ENCODE results near the gene PARS2. TPM values are rescaled to one million over a fixed set of nuclear protein-coding genes. Genes with fewer than 3 reads are reported as not detected.

The PARS2 gene
- total RNA-seq, 1 experiment from 2014 or later, result 9.6 TPM

DNA sequence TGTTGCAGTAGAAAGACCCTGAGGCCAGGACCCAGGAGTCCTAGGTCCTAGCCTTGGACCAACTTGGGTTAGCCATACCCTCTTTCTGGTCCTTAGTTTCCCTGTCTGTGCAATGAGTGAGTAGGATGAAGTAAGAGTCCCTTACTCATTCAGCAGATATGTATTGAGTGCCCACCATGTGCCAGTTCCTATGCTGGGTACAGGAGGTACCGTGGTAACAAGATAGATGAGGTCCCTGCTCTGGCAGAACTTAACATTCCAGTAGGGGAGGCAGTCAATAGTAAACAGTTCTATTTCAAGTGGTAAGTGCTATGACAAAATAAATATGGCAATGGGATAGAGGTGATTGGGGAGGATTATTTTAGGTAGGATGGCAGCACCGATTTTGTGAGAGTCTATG, 18.3 kb upstream of the PARS2 start:
- ChIA-PET POLR2A (no interaction called here), RAD21 (ENCODE audit: low non-redundant PET in 1 of 2, low total read pairs in 2 of 2, uncharacterized antibody in 2 of 2, unreplicated experiment in 2 of 2) (no interaction called here), CTCF (interaction anchor here (1.0 to 1.5 kb wide), 2 partner anchors 9 to 19 kb away, joined by 3 to 5 read pairs; partner anchors contain the start of gene TTC22)
- Histone ChIP-seq H4K20me1 (ENCODE audit: insufficient read depth) (no peaks in the 10 kb centered on the region), H3K9ac (ENCODE audit: low read length) (no peak overlapping the region), H3K9me2 (ENCODE audit: insufficient read depth) (no peaks in the 10 kb centered on the region), H3K4me2 (ENCODE audit: low read length) (no peak overlapping the region), H3K9me3 (ENCODE audit: control insufficient read depth in 1 of 2, insufficient read depth in 1 of 2, low read depth in 1 of 2, low read length in 2 of 2) (no peaks in the 10 kb centered on the region), H3K79me2 (ENCODE audit: insufficient read depth, low read length) (no peaks in the 10 kb centered on the region), H3K36me3 (ENCODE audit: control insufficient read depth in 1 of 2, insufficient read depth in 2 of 2, low read length in 2 of 2) (no peaks in the 10 kb centered on the region), H2AFZ (ENCODE audit: low read depth, low read length, poor library complexity, severe bottlenecking) (no peak overlapping the region), H3K27ac (ENCODE audit: low read depth, low read length) (no peak overlapping the region), H3K4me1 (ENCODE audit: control insufficient read depth in 1 of 2, insufficient read depth in 2 of 2, low read length in 2 of 2) (peaks cover 0 to 4% of the 10 kb centered on the region in 2 experiments; a peak in 1 of 4 replicates), H3K27me3 (ENCODE audit: insufficient read depth, low read length) (no peaks in the 10 kb centered on the region), H3K4me3 (replicated peaks in 1 of 2; ENCODE audit: low read depth in 1 of 2, low read length in 2 of 2) (no peak overlapping the region)
- ATAC-seq (no peak), DNase-seq (ENCODE audit: low read depth, low spot score) (no peak)
- intact Hi-C loops (cut with micrococcal nuclease), result no loop called here
- TF ChIP-seq CBX3 (IDR thresholded peaks at IDR 0.05; ENCODE audit: low read depth), result no peak
- TF ChIP-seq EGR1 (IDR thresholded peaks at IDR 0.05; ENCODE audit: low read depth), result no peak
- TF ChIP-seq, protein P1, sequence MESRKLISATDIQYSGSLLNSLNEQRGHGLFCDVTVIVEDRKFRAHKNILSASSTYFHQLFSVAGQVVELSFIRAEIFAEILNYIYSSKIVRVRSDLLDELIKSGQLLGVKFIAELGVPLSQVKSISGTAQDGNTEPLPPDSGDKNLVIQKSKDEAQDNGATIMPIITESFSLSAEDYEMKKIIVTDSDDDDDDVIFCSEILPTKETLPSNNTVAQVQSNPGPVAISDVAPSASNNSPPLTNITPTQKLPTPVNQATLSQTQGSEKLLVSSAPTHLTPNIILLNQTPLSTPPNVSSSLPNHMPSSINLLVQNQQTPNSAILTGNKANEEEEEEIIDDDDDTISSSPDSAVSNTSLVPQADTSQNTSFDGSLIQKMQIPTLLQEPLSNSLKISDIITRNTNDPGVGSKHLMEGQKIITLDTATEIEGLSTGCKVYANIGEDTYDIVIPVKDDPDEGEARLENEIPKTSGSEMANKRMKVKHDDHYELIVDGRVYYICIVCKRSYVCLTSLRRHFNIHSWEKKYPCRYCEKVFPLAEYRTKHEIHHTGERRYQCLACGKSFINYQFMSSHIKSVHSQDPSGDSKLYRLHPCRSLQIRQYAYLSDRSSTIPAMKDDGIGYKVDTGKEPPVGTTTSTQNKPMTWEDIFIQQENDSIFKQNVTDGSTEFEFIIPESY (IDR thresholded peaks at IDR 0.05; ENCODE audit: extremely low read depth, insufficient replicate concordance, low read length), result no peak
- no peak for TF ChIP-seq POLR2AphosphoS5 (IDR thresholded peaks at IDR 0.05; ENCODE audit: low read depth, low read length)
- no peak for TF ChIP-seq JUND (IDR thresholded peaks at IDR 0.05)
- TF ChIP-seq TCF7L2 (IDR thresholded peaks at IDR 0.05; ENCODE audit: borderline replicate concordance, extremely low read depth, insufficient read depth, insufficient read length), result no peak
- TF ChIP-seq ELF1 (IDR thresholded peaks at IDR 0.05; ENCODE audit: borderline replicate concordance, low read depth), result no peak
- no peak for TF ChIP-seq EZH2phosphoT487 (IDR thresholded peaks at IDR 0.05; ENCODE audit: borderline replicate concordance)
- no peak for TF ChIP-seq POLR2A (IDR thresholded peaks at IDR 0.05; ENCODE audit: borderline replicate concordance, extremely low read depth, insufficient read depth, insufficient read length)
- no peak for TF ChIP-seq RAD21 (IDR thresholded peaks at IDR 0.05; ENCODE audit: low read depth)
- no peak for TF ChIP-seq SP1 (IDR thresholded peaks at IDR 0.05; ENCODE audit: low read depth)
- TF ChIP-seq, protein P2, sequence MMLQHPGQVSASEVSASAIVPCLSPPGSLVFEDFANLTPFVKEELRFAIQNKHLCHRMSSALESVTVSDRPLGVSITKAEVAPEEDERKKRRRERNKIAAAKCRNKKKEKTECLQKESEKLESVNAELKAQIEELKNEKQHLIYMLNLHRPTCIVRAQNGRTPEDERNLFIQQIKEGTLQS (IDR thresholded peaks at IDR 0.05), result no peak
- TF ChIP-seq EZH2 (IDR thresholded peaks at IDR 0.05), result no peak
- no peak for TF ChIP-seq CEBPB (IDR thresholded peaks at IDR 0.05; ENCODE audit: low read depth)
- no TSS peak for BruUV-seq (replicated peaks)
